ENCODE data around the gene ABCD4. TPM values are rescaled to one million over a fixed set of nuclear protein-coding genes. Genes with fewer than 3 reads are reported as not detected.

Gene ABCD4
- total RNA-seq, 1 donor from 2014 or later: 65.3 TPM

DNA sequence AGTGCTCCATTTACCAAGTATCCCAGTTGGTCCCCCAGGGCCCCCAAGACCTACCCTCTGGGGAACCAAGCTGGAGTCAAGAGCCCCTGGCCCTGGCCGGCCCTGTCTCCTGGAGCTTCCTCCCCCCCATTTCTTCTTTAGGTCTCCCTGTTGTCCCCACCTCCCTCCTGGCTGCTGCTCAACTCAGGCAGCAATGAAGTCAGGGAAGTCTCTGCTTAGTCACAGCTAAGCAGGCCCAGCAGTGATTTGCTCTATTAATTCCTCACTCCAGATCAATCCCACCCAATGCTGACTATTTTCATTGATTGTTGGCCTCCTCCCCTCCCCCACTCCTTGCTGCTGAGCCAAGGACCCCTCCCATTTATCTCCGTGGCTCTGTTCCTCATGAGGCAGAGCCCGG, 35.1 kb downstream of the ABCD4 start:
- TF ChIP-seq, protein P1, sequence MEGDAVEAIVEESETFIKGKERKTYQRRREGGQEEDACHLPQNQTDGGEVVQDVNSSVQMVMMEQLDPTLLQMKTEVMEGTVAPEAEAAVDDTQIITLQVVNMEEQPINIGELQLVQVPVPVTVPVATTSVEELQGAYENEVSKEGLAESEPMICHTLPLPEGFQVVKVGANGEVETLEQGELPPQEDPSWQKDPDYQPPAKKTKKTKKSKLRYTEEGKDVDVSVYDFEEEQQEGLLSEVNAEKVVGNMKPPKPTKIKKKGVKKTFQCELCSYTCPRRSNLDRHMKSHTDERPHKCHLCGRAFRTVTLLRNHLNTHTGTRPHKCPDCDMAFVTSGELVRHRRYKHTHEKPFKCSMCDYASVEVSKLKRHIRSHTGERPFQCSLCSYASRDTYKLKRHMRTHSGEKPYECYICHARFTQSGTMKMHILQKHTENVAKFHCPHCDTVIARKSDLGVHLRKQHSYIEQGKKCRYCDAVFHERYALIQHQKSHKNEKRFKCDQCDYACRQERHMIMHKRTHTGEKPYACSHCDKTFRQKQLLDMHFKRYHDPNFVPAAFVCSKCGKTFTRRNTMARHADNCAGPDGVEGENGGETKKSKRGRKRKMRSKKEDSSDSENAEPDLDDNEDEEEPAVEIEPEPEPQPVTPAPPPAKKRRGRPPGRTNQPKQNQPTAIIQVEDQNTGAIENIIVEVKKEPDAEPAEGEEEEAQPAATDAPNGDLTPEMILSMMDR (conservative IDR thresholded peaks at IDR 0.05; ENCODE audit: low read depth, low read length): no peak
- no peak for DNase-seq (ENCODE audit: low read depth)
- H3K4me3 ChIP-seq (ENCODE audit: low read depth, low read length): no peak overlapping the region

DNA sequence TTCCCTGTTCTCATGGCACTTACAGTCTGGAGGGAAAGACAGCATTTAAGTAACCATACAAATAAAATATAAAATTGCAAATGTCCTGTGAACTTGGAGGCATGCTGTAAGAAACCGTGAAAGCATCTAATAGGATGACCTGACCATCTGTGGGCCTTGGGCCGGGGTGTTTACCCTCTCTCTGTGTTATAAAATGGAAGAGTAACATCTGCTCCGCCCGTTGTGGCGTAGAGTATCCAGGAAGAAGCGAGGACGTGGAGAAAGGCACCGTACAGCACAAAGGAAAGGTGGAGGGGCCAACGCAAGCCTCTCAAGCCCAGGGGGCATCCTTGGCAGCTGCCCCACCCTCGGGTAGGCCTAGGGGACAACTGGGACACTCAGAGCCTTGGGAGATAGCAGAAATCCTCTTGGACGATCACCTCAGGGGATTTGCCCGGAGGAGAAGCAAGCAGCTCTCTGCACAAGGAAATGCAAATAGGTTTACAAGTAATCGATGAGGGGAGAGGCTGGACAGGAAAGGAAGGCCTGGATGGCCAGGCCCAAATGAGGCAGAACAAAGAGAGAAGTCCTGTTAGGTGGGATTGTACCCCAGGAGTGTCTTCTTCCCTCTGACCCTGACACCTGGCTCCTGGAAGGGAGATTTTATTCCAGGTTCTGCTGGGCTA, 37.3 kb downstream of the ABCD4 start:
- TF ChIP-seq, protein P1 (conservative IDR thresholded peaks at IDR 0.05; ENCODE audit: low read depth, low read length): no peak

GRCh38 chr14:74263921-74264320, 38.8 kb downstream of the ABCD4 start:
- DNase-seq (ENCODE audit: low read depth): no peak
- H3K4me3 ChIP-seq (ENCODE audit: low read depth, low read length): no peak overlapping the region
- TF ChIP-seq, protein P1 (conservative IDR thresholded peaks at IDR 0.05; ENCODE audit: low read depth, low read length): no peak

More for the DNA sequence above, 37.3 kb downstream of the ABCD4 start:
- DNase-seq (ENCODE audit: low read depth): no peak
- H3K4me3 ChIP-seq (ENCODE audit: low read depth, low read length): no peak overlapping the region

DNA sequence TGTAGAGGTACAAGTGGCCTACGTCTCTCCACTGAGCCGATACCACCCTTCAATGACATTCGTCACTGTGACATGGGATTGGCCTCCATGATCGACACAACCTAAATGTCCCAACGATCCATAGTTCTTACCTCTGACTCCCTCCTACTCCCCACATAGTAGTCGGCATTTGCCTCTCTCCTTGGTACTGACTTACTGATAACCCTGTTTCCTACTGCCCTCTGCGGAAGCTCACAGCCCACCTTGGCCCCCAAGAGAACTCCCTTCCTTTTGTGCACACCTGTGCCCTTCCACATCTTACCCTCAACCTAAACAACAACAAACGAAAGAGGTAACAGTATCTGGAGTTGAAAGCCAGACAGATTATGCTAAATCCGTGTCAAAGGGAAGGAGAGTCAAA, 39.6 kb downstream of the ABCD4 start:
- TF ChIP-seq, protein P1 (conservative IDR thresholded peaks at IDR 0.05; ENCODE audit: low read depth, low read length): no peak
- no peak for DNase-seq (ENCODE audit: low read depth)
- H3K4me3 ChIP-seq (ENCODE audit: low read depth, low read length): no peak overlapping the region

DNA sequence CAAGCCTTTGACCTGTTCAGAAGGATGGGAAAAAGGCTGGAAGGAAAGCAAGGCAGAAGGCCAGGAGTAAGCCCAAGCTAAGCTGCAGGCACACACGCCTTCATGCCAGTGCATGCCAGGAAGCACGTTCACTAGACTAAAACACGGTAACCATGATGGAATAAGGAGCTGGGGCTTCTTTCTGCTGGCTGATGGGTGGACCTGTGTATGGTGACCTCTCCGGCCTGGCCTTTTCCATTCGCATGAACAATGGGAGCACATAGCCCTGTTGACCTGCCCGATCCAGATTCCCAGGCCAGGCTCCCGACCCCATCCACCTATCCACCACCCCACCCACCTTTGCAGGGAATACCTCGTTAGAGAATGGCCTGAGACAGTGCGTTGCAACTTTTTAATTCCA, 40.7 kb downstream of the ABCD4 start:
- TF ChIP-seq, protein P1 (conservative IDR thresholded peaks at IDR 0.05; ENCODE audit: low read depth, low read length): no peak
- DNase-seq (ENCODE audit: low read depth): no peak
- H3K4me3 ChIP-seq (ENCODE audit: low read depth, low read length): no peak overlapping the region

DNA sequence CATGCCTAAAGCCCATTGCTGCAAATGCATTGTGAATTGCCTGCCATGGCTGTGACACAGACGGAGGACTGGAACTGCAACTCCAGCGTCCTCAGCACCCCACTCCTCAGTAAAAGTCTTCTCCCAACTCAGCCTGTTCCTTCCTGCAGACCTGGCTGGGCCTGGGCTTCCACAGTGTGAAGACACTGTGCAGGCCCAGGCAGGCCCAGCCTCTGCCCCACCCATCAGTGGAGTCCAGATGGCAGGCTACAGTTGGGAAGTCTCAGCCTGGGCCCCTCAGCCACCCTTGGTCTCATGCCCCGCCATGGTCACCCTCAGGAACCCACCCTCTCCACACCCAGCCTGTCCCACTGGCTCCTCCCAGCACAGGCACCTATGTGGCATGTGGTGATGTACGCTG, 41.4 kb downstream of the ABCD4 start:
- H3K4me3 ChIP-seq (ENCODE audit: low read depth, low read length): no peak overlapping the region
- TF ChIP-seq, protein P1 (conservative IDR thresholded peaks at IDR 0.05; ENCODE audit: low read depth, low read length): no peak
- DNase-seq (ENCODE audit: low read depth): no peak

Measured in epithelial cell of proximal tubule (primary cell).